Endothelial cell (in vitro differentiated cells): Measurements from ENCODE around the gene GLI3. TPM values are rescaled to one million over a fixed set of nuclear protein-coding genes. Genes with fewer than 3 reads are reported as not detected.

Source experiments
- DNase-seq: peaks from one replicate; pipeline ENCODE4 v3.0.0; 2021; ENCODE audit warnings: low spot score
- H3K27ac Mint-ChIP-seq: one replicate; pipeline ENCODE4 v1.8.0; 2021; ENCODE audit warnings: mixed read lengths, inconsistent platforms; ENCODE audit not compliant: unreplicated experiment
- H3K27me3 Mint-ChIP-seq: one replicate; pipeline ENCODE4 v1.8.0; 2021; ENCODE audit warnings: mild to moderate bottlenecking, moderate library complexity, mixed read lengths, inconsistent platforms; ENCODE audit not compliant: unreplicated experiment
- H3K36me3 Mint-ChIP-seq: one replicate; pipeline ENCODE4 v1.8.0; 2021; ENCODE audit warnings: mild to moderate bottlenecking, low read depth, mixed read lengths, inconsistent platforms; ENCODE audit not compliant: unreplicated experiment
- H3K4me1 Mint-ChIP-seq: one replicate; pipeline ENCODE4 v1.8.0; 2021; ENCODE audit warnings: mild to moderate bottlenecking, mixed read lengths, inconsistent platforms; ENCODE audit not compliant: unreplicated experiment
- H3K4me3 Mint-ChIP-seq: one replicate; pipeline ENCODE4 v1.8.0; 2021; ENCODE audit warnings: mild to moderate bottlenecking, mixed read lengths, inconsistent platforms; ENCODE audit not compliant: unreplicated experiment
- H3K9me3 Mint-ChIP-seq: one replicate; pipeline ENCODE4 v1.8.0; 2021; ENCODE audit warnings: mixed read lengths, inconsistent platforms; ENCODE audit not compliant: unreplicated experiment
- total RNA-seq: library from RNA; stranded (reverse); fragmentation: NEBNext Ultra II Directional; extraction: Animal tissue kit (Norgen Biotek cat#: 25700); gene quantifications from one replicate; pipeline ENCODE4 v1.2.1, GENCODE V29; 2021; ENCODE audit not compliant: unreplicated experiment
- TF ChIP-seq, protein P1 (sequence below): fragments of 200-600 bp; sonication (generic); IDR thresholded peaks from one replicate; pipeline ENCODE4 v1.5.0; 2021; ENCODE audit warnings: antibody characterized with exemption; ENCODE audit not compliant: unreplicated experiment

GLI3 gene
- total RNA-seq, 1 donor from 2014 or later: 24.9 TPM

- H3K36me3 Mint-ChIP-seq: no peaks in the 10 kb centered on the region
- TF ChIP-seq, protein P1, sequence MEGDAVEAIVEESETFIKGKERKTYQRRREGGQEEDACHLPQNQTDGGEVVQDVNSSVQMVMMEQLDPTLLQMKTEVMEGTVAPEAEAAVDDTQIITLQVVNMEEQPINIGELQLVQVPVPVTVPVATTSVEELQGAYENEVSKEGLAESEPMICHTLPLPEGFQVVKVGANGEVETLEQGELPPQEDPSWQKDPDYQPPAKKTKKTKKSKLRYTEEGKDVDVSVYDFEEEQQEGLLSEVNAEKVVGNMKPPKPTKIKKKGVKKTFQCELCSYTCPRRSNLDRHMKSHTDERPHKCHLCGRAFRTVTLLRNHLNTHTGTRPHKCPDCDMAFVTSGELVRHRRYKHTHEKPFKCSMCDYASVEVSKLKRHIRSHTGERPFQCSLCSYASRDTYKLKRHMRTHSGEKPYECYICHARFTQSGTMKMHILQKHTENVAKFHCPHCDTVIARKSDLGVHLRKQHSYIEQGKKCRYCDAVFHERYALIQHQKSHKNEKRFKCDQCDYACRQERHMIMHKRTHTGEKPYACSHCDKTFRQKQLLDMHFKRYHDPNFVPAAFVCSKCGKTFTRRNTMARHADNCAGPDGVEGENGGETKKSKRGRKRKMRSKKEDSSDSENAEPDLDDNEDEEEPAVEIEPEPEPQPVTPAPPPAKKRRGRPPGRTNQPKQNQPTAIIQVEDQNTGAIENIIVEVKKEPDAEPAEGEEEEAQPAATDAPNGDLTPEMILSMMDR: no peak
- no peaks in the 10 kb centered on the region for H3K9me3 Mint-ChIP-seq
- peaks cover 11% of the 10 kb centered on the region for H3K4me1 Mint-ChIP-seq
- no peak for DNase-seq
- peaks cover 3% of the 10 kb centered on the region for H3K27me3 Mint-ChIP-seq
- H3K4me3 Mint-ChIP-seq: no peak overlapping the region
- H3K27ac Mint-ChIP-seq: no peak overlapping the region
Measured at GRCh38 chr7:42203336-42203735, 33.7 kb downstream of the GLI3 start.

DNA sequence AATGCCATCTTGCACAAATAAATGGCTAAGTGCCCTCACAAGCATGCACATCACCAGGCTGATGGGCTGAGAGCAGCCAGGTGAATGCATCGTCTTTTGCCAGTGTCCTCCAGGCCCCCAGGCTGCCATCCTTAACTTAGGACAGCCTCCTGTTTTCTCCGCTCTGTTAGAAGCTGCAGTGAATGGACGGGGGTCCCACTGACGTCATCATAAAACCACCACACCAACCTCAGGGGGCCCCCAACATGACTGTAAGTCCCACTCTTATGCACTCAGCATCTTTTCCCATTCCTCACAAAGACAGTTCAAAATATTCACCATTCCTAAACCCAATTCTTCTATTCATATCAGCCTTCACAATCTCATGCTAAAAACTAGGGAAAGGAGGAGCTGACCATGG is 34.4 kb downstream of the GLI3 start:
- TF ChIP-seq, protein P1: no peak

GRCh38 chr7:42198974-42199668 is 37.9 kb downstream of the GLI3 start:
- H3K9me3 Mint-ChIP-seq: no peaks in the 10 kb centered on the region
- TF ChIP-seq, protein P1: no peak
- no peak for DNase-seq
- H3K4me3 Mint-ChIP-seq: no peak overlapping the region
- no peak overlapping the region for H3K27ac Mint-ChIP-seq
- H3K36me3 Mint-ChIP-seq: no peaks in the 10 kb centered on the region
- peaks cover 12% of the 10 kb centered on the region for H3K4me1 Mint-ChIP-seq
- peaks cover 6% of the 10 kb centered on the region for H3K27me3 Mint-ChIP-seq

More for the DNA sequence above, 34.4 kb downstream of the GLI3 start:
- H3K4me3 Mint-ChIP-seq: no peak overlapping the region
- DNase-seq: no peak
- peaks cover 3% of the 10 kb centered on the region for H3K27me3 Mint-ChIP-seq
- H3K4me1 Mint-ChIP-seq: peaks cover 11% of the 10 kb centered on the region
- no peaks in the 10 kb centered on the region for H3K36me3 Mint-ChIP-seq
- no peak overlapping the region for H3K27ac Mint-ChIP-seq
- no peaks in the 10 kb centered on the region for H3K9me3 Mint-ChIP-seq

GRCh38 chr7:42198296-42198695 is 38.7 kb downstream of the GLI3 start:
- H3K9me3 Mint-ChIP-seq: no peaks in the 10 kb centered on the region
- no peak for DNase-seq
- TF ChIP-seq, protein P1: no peak
- peaks cover 6% of the 10 kb centered on the region for H3K27me3 Mint-ChIP-seq
- H3K4me3 Mint-ChIP-seq: no peak overlapping the region
- H3K36me3 Mint-ChIP-seq: no peaks in the 10 kb centered on the region
- no peak overlapping the region for H3K27ac Mint-ChIP-seq
- peaks cover 18% of the 10 kb centered on the region for H3K4me1 Mint-ChIP-seq

- no peaks in the 10 kb centered on the region for H3K9me3 Mint-ChIP-seq
- H3K27me3 Mint-ChIP-seq: peaks cover 3% of the 10 kb centered on the region
- no peaks in the 10 kb centered on the region for H3K36me3 Mint-ChIP-seq
- peaks cover 26% of the 10 kb centered on the region for H3K4me1 Mint-ChIP-seq
- H3K4me3 Mint-ChIP-seq: no peak overlapping the region
- DNase-seq: no peak
- no peak overlapping the region for H3K27ac Mint-ChIP-seq
- TF ChIP-seq, protein P1: no peak
Measured at GRCh38 chr7:42197451-42197850, 39.6 kb downstream of the GLI3 start.
